H9 (cell line): ENCODE results near the gene MGA. TPM values are rescaled to one million over a fixed set of nuclear protein-coding genes. Genes with fewer than 3 reads are reported as not detected.

ENCODE experiments used
- DNase-seq: peaks from one replicate; pipeline ENCODE4 v3.0.0-alpha.2; 2017
- H2AFZ ChIP-seq: one replicate; pipeline ENCODE4 v1.6.1; 2013; ENCODE audit warnings: mild to moderate bottlenecking, low read length, control low read depth, moderate library complexity
- H2AK5ac ChIP-seq: 2 replicates; pipeline ENCODE4 v1.6.1; 2013; ENCODE audit warnings: low read length, control low read depth, mixed read lengths; ENCODE audit not compliant: insufficient read length
- H2BK120ac ChIP-seq: one replicate; pipeline ENCODE4 v1.6.1; 2013; ENCODE audit warnings: low read depth, mild to moderate bottlenecking, low read length, control low read depth, inconsistent platforms; ENCODE audit not compliant: poor library complexity, severe bottlenecking
- H2BK12ac ChIP-seq: 2 replicates; pipeline ENCODE4 v1.6.1; 2013; ENCODE audit warnings: low read length, control low read depth, mixed read lengths, low read depth; ENCODE audit not compliant: insufficient read length
- H2BK15ac ChIP-seq: 2 replicates; pipeline ENCODE4 v1.6.1; 2013; ENCODE audit warnings: low read depth, low read length, control low read depth
- H2BK20ac ChIP-seq: one replicate; pipeline ENCODE4 v1.6.1; 2013; ENCODE audit warnings: low read depth, mild to moderate bottlenecking, low read length, control low read depth, inconsistent platforms; ENCODE audit not compliant: poor library complexity, severe bottlenecking
- H2BK5ac ChIP-seq: 2 replicates; pipeline ENCODE4 v1.6.1; 2013; ENCODE audit warnings: low read length, control low read depth, mixed read lengths; ENCODE audit not compliant: insufficient read length
- H3K14ac ChIP-seq: 2 replicates; pipeline ENCODE4 v1.6.1; 2013; ENCODE audit warnings: low read length, control low read depth; ENCODE audit not compliant: insufficient read depth
- H3K18ac ChIP-seq: 2 replicates; pipeline ENCODE4 v1.6.1; 2013; ENCODE audit warnings: low read depth, mild to moderate bottlenecking, mixed read lengths, low read length, control low read depth; ENCODE audit not compliant: insufficient read length
- H3K23ac ChIP-seq: 2 replicates; pipeline ENCODE4 v1.6.1; 2013; ENCODE audit warnings: low read length, control low read depth, mixed read lengths, low read depth; ENCODE audit not compliant: insufficient read length
- H3K23me2 ChIP-seq: 2 replicates; pipeline ENCODE4 v1.6.1; 2013; ENCODE audit warnings: low read depth, mild to moderate bottlenecking, mixed read lengths, low read length, control low read depth; ENCODE audit not compliant: insufficient read length, poor library complexity, severe bottlenecking
- H3K27ac ChIP-seq: 2 replicates; pipeline ENCODE4 v1.5.1; 2013; ENCODE audit warnings: low read length, control low read depth, mixed read lengths, low read depth; ENCODE audit not compliant: insufficient read length
- H3K27me3 ChIP-seq: 2 replicates; pipeline ENCODE4 v1.6.1; 2013; ENCODE audit warnings: low read length, control low read depth, inconsistent platforms; ENCODE audit not compliant: insufficient read depth
- H3K4ac ChIP-seq: 2 replicates; pipeline ENCODE4 v1.6.1; 2013; ENCODE audit warnings: low read depth, mild to moderate bottlenecking, control low read depth, inconsistent platforms, low read length, moderate library complexity
- H3K4me1 ChIP-seq: 2 replicates; pipeline ENCODE4 v1.6.1; 2013; ENCODE audit warnings: low read length, control low read depth, inconsistent platforms; ENCODE audit not compliant: insufficient read depth
- H3K4me2 ChIP-seq: 2 replicates; pipeline ENCODE4 v1.6.1; 2013; ENCODE audit warnings: low read length, control low read depth, mixed read lengths; ENCODE audit not compliant: insufficient read length, insufficient read depth
- H3K56ac ChIP-seq: 2 replicates; pipeline ENCODE4 v1.6.1; 2013; ENCODE audit warnings: low read depth, mild to moderate bottlenecking, mixed read lengths, low read length, control low read depth; ENCODE audit not compliant: insufficient read length
- H3K79me1 ChIP-seq: 2 replicates; pipeline ENCODE4 v1.6.1; 2013; ENCODE audit warnings: low read depth, mild to moderate bottlenecking, moderate library complexity, low read length, control low read depth, inconsistent platforms; ENCODE audit not compliant: insufficient read depth, poor library complexity, severe bottlenecking
- H3K79me2 ChIP-seq: 2 replicates; pipeline ENCODE4 v1.6.1; 2013; ENCODE audit warnings: low read length, control low read depth, inconsistent platforms; ENCODE audit not compliant: insufficient read depth
- H3K9ac ChIP-seq: 2 replicates; pipeline ENCODE4 v1.6.1; 2013; ENCODE audit warnings: low read length, control low read depth, mixed read lengths; ENCODE audit not compliant: insufficient read length; ENCODE audit errors: extremely low read depth
- H3K9me3 ChIP-seq: one replicate; pipeline ENCODE4 v1.6.1; 2013; ENCODE audit warnings: low read depth, low read length, inconsistent platforms; ENCODE audit not compliant: control insufficient read depth
- H3T11ph ChIP-seq: one replicate; pipeline ENCODE4 v1.6.1; 2013; ENCODE audit warnings: mild to moderate bottlenecking, low read length, control low read depth, inconsistent platforms
- H4K20me1 ChIP-seq: one replicate; pipeline ENCODE4 v1.6.1; 2013; ENCODE audit not compliant: control insufficient read depth, insufficient read length, insufficient read depth
- H4K5ac ChIP-seq: 2 replicates; pipeline ENCODE4 v1.6.1; 2013; ENCODE audit warnings: low read depth, mild to moderate bottlenecking, mixed read lengths, low read length, control low read depth; ENCODE audit not compliant: insufficient read length
- H4K8ac ChIP-seq: replicated peaks from 2 replicates; pipeline ENCODE4 v1.6.1; 2013; ENCODE audit warnings: low read length, control low read depth, mixed read lengths, low read depth; ENCODE audit not compliant: insufficient read length
- H4K91ac ChIP-seq: 2 replicates; pipeline ENCODE4 v1.6.1; 2013; ENCODE audit warnings: low read depth, mild to moderate bottlenecking, moderate library complexity, mixed read lengths, low read length, control low read depth; ENCODE audit not compliant: insufficient read length
- H3K27ac Mint-ChIP-seq, 3 experiments: 2 replicates in 2 of 3; 3 replicates in 1 of 3; pipeline ENCODE4 v1.8.0; 2020 to 2021; ENCODE audit warnings: mixed read lengths in 3 of 3, mild to moderate bottlenecking in 1 of 3, moderate library complexity in 1 of 3
- H3K27me3 Mint-ChIP-seq: 2 replicates; pipeline ENCODE4 v1.8.0; 2021; ENCODE audit warnings: low read depth, mild to moderate bottlenecking, moderate library complexity, mixed read lengths
- H3K36me3 Mint-ChIP-seq, 3 experiments: 2 replicates in 2 of 3; 3 replicates in 1 of 3; pipeline ENCODE4 v1.8.0; 2020 to 2021; ENCODE audit warnings: low read depth in 3 of 3, mixed read lengths in 3 of 3; ENCODE audit not compliant: insufficient read depth in 1 of 3
- H3K4me1 Mint-ChIP-seq, 2 experiments: 2 replicates each; pipeline ENCODE4 v1.8.0; 2020; ENCODE audit warnings: mixed read lengths in 2 of 2
- H3K4me3 Mint-ChIP-seq, 2 experiments: 2 replicates in 1 of 2; 3 replicates in 1 of 2; pipeline ENCODE4 v1.8.0; 2020 to 2021; ENCODE audit warnings: mild to moderate bottlenecking in 2 of 2, mixed read lengths in 2 of 2, moderate library complexity in 1 of 2
- H3K9me3 Mint-ChIP-seq, 2 experiments: 2 replicates in 1 of 2; 3 replicates in 1 of 2; pipeline ENCODE4 v1.8.0; 2020; ENCODE audit warnings: mild to moderate bottlenecking in 2 of 2, mixed read lengths in 2 of 2, moderate library complexity in 1 of 2
- WGBS: extraction: QIAGEN DNeasy Blood & Tissue Kit; methylation state at CpG from one replicate; pipeline ENCODE4 v1.1.7; 2013; ENCODE audit warnings: missing lambda C conversion rate, low lambda C conversion rate, mixed read lengths; ENCODE audit not compliant: insufficient read length; ENCODE audit errors: extremely low coverage; 5-methylcytosine and 5-hydroxymethylcytosine counted together
- total RNA-seq: library from RNA; stranded (reverse); gene quantifications from 2 replicates; pipeline ENCODE4 v1.2.1, GENCODE V29; 2021
- TF ChIP-seq, protein P1 (sequence below): fragments of 200-600 bp; sonication (generic); conservative IDR thresholded peaks from 3 replicates; pipeline ENCODE4 v1.8.0; 2021; ENCODE audit warnings: antibody characterized with exemption, mild to moderate bottlenecking

Gene MGA
- total RNA-seq, 1 experiment from 2014 or later: 62.7 TPM

DNA sequence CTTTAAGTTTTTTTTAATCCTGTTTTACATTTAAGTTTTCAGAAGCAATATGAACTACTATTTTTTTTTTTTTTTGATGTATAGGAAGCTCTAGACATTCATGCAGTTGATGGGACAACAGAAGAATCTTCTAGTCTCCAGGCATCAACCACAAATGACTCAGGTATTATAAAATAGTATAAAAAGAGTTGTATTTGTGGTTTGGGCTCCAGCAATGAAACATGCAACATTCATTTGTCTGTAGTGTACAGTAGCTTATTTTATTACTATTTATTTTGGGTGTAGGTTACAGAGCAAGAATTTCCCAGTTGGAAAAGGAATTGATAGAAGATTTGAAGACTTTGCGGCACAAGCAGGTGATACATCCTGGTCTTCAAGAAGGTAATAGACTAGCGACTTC, 38.6 kb downstream of the MGA start:
- Histone ChIP-seq H2BK12ac (no peak overlapping the region), H2BK5ac (no peak overlapping the region), H3K9me3 (no peaks in the 10 kb centered on the region), H2BK20ac (no peak overlapping the region), H3K9ac (no peak overlapping the region), H3K23me2 (no peaks in the 10 kb centered on the region), H2AFZ (no peak overlapping the region), H3K18ac (no peak overlapping the region), H3K14ac (no peak overlapping the region), H3K79me2 (peaks cover 3% of the 10 kb centered on the region; the same call in 1 of the 2 replicates), H3K23ac (no peak overlapping the region), H4K5ac (no peak overlapping the region), H3K4me1 (no peaks in the 10 kb centered on the region), H3K4ac (no peak overlapping the region), H3K79me1 (peaks cover 9% of the 10 kb centered on the region), H2BK120ac (no peak overlapping the region), H3T11ph (no peak overlapping the region), H3K27me3 (no peaks in the 10 kb centered on the region), H3K27ac (no peak overlapping the region), H3K56ac (no peak overlapping the region), H3K4me2 (no peak overlapping the region), H4K91ac (no peak overlapping the region), H4K8ac (no peak overlapping the region), H2AK5ac (no peak overlapping the region), H2BK15ac (no peak overlapping the region), H4K20me1 (no peaks in the 10 kb centered on the region)
- Mint-ChIP-seq H3K9me3 (no peaks in the 10 kb centered on the region; a peak in 1 of 5 replicates), H3K27ac (peak overlapping the region in 1 of 3 experiments; percentile 37; a peak in 1 of 7 replicates), H3K36me3 (peaks cover 35 to 46% (median 44%) of the 10 kb centered on the region in 3 experiments), H3K27me3 (no peaks in the 10 kb centered on the region), H3K4me3 (no peak overlapping the region), H3K4me1 (no peaks in the 10 kb centered on the region)
- TF ChIP-seq, protein P1, sequence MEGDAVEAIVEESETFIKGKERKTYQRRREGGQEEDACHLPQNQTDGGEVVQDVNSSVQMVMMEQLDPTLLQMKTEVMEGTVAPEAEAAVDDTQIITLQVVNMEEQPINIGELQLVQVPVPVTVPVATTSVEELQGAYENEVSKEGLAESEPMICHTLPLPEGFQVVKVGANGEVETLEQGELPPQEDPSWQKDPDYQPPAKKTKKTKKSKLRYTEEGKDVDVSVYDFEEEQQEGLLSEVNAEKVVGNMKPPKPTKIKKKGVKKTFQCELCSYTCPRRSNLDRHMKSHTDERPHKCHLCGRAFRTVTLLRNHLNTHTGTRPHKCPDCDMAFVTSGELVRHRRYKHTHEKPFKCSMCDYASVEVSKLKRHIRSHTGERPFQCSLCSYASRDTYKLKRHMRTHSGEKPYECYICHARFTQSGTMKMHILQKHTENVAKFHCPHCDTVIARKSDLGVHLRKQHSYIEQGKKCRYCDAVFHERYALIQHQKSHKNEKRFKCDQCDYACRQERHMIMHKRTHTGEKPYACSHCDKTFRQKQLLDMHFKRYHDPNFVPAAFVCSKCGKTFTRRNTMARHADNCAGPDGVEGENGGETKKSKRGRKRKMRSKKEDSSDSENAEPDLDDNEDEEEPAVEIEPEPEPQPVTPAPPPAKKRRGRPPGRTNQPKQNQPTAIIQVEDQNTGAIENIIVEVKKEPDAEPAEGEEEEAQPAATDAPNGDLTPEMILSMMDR: no peak
- WGBS: no CpG with 5 or more reads among the region's 2 CpGs
- no peak for DNase-seq
